ENCODE results near the gene PCSK5.

DNA sequence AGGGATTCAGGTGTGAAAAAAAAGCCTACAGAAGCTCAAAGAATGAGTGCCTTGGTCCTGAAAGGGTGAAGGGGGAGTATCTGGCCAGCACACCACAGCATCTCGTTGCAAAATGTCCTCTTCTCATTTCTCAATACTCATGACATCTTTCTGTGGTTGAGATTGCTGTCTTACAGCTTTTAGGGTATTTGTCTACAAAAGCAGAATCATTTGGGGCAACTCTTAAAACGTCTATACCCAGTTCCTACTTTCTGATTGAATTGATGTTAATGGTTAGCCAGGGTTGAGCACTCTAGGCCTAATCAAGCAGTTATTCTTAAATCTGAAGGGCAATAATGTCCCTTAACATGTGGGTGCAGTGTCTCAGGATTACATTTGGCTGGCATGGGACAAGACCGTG lies 21.2 kb upstream of the PCSK5 start:
- TF ChIP-seq, protein P1, sequence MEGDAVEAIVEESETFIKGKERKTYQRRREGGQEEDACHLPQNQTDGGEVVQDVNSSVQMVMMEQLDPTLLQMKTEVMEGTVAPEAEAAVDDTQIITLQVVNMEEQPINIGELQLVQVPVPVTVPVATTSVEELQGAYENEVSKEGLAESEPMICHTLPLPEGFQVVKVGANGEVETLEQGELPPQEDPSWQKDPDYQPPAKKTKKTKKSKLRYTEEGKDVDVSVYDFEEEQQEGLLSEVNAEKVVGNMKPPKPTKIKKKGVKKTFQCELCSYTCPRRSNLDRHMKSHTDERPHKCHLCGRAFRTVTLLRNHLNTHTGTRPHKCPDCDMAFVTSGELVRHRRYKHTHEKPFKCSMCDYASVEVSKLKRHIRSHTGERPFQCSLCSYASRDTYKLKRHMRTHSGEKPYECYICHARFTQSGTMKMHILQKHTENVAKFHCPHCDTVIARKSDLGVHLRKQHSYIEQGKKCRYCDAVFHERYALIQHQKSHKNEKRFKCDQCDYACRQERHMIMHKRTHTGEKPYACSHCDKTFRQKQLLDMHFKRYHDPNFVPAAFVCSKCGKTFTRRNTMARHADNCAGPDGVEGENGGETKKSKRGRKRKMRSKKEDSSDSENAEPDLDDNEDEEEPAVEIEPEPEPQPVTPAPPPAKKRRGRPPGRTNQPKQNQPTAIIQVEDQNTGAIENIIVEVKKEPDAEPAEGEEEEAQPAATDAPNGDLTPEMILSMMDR (IDR thresholded peaks at IDR 0.05), result no peak
- TF ChIP-seq POLR2A (IDR thresholded peaks at IDR 0.05), result no peak

All from adrenal gland (tissue), 5 donors.